Measurements from ENCODE around the gene DENND4A.

DNA sequence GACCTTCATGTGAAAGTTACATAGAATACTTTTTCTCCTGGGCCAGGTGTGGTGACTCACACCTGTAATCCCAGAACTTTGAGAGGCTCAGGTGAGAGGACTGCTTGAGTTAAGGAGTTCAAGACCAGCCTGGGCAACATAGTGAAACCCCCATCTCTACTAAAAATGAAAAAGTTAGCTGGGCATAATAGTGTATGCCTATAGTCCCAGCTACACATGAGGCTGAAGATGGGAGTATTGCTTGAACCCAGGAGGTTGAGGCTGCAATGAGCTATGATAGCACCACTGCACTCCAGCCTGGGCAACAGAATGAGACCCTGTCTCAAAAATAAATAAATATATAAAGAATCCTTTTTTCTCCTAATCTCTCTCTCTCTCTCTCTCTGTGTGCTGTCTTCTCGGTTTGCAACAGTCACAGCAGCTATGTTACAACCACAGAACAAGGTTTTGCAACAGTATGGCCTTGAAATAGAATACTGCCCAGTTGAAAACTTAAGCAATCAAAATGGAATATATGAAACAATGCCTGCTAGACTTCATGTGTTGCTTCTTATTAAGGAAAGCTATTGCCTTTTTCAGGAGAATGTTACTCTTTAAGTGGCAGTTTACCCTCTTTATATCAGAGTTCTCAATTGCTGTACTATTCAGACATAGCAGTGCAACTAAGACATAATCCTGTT is 12.3 kb upstream of the DENND4A start:
- no peak for TF ChIP-seq EZH2phosphoT487 (IDR thresholded peaks at IDR 0.05; ENCODE audit: borderline replicate concordance, low read length)
- TF ChIP-seq, protein P1, sequence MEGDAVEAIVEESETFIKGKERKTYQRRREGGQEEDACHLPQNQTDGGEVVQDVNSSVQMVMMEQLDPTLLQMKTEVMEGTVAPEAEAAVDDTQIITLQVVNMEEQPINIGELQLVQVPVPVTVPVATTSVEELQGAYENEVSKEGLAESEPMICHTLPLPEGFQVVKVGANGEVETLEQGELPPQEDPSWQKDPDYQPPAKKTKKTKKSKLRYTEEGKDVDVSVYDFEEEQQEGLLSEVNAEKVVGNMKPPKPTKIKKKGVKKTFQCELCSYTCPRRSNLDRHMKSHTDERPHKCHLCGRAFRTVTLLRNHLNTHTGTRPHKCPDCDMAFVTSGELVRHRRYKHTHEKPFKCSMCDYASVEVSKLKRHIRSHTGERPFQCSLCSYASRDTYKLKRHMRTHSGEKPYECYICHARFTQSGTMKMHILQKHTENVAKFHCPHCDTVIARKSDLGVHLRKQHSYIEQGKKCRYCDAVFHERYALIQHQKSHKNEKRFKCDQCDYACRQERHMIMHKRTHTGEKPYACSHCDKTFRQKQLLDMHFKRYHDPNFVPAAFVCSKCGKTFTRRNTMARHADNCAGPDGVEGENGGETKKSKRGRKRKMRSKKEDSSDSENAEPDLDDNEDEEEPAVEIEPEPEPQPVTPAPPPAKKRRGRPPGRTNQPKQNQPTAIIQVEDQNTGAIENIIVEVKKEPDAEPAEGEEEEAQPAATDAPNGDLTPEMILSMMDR (IDR thresholded peaks at IDR 0.05; ENCODE audit: low read depth, low read length, poor library complexity, severe bottlenecking) = no peak
